Rectal smooth muscle tissue (tissue), 1 donor: ENCODE results near the gene ATXN7L1.
"Not testable (repeated sequence)": the region's sequence is repeated elsewhere in the genome, so short reads cannot be mapped to it uniquely, and the experiment has no call there.

Experiments used
- H3K27ac ChIP-seq: one replicate; pipeline ENCODE4 v1.7.0; 2013; ENCODE audit warnings: low read depth, low read length, inconsistent platforms
- H3K27me3 ChIP-seq: one replicate; pipeline ENCODE4 v1.7.0; 2013; ENCODE audit warnings: low read length; ENCODE audit not compliant: control insufficient read depth, insufficient read depth
- H3K36me3 ChIP-seq: one replicate; pipeline ENCODE4 v1.7.0; 2013; ENCODE audit warnings: low read length; ENCODE audit not compliant: control insufficient read depth, insufficient read depth
- H3K4me1 ChIP-seq: one replicate; pipeline ENCODE4 v1.7.0; 2013; ENCODE audit warnings: low read length; ENCODE audit not compliant: control insufficient read depth, insufficient read depth
- H3K4me3 ChIP-seq: one replicate; pipeline ENCODE4 v1.7.0; 2013; ENCODE audit warnings: low read length
- H3K9ac ChIP-seq: one replicate; pipeline ENCODE4 v1.7.0; 2013; ENCODE audit warnings: low read length

The ATXN7L1 gene

DNA sequence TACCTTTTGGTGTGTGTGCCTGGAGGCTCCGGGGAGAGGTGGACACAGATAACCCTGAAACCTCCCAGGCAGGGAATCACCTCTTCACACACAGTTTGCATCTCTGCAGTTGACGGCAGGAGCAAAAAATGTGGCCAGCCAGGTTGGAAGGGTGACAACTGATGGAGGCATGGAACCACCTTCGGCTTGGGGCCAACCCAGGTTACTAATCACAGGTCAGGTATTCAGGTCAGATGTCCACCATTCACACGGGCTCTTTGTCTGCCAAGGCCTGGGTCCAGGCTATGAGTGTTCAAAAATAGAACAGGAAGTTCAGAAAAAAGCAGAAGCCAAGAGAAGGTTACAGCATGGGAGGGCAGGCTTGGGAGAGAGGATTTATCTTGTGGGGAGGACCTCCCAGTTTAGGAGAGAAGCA, 157.9 kb downstream of the ATXN7L1 start:
- Histone ChIP-seq H3K4me3 (no peak overlapping the region), H3K27ac (no peak overlapping the region), H3K4me1 (no peaks in the 10 kb centered on the region), H3K36me3 (no peaks in the 10 kb centered on the region), H3K27me3 (no peaks in the 10 kb centered on the region), H3K9ac (no peak overlapping the region)

- H3K27me3 ChIP-seq, result no peaks in the 10 kb centered on the region
- H3K27ac ChIP-seq, result no peak overlapping the region
- no peak overlapping the region for H3K9ac ChIP-seq
- H3K36me3 ChIP-seq, result no peaks in the 10 kb centered on the region
- no peaks in the 10 kb centered on the region for H3K4me1 ChIP-seq
- H3K4me3 ChIP-seq, result no peak overlapping the region
Measured at GRCh38 chr7:105715528-105715927, 160.9 kb downstream of the ATXN7L1 start.

DNA sequence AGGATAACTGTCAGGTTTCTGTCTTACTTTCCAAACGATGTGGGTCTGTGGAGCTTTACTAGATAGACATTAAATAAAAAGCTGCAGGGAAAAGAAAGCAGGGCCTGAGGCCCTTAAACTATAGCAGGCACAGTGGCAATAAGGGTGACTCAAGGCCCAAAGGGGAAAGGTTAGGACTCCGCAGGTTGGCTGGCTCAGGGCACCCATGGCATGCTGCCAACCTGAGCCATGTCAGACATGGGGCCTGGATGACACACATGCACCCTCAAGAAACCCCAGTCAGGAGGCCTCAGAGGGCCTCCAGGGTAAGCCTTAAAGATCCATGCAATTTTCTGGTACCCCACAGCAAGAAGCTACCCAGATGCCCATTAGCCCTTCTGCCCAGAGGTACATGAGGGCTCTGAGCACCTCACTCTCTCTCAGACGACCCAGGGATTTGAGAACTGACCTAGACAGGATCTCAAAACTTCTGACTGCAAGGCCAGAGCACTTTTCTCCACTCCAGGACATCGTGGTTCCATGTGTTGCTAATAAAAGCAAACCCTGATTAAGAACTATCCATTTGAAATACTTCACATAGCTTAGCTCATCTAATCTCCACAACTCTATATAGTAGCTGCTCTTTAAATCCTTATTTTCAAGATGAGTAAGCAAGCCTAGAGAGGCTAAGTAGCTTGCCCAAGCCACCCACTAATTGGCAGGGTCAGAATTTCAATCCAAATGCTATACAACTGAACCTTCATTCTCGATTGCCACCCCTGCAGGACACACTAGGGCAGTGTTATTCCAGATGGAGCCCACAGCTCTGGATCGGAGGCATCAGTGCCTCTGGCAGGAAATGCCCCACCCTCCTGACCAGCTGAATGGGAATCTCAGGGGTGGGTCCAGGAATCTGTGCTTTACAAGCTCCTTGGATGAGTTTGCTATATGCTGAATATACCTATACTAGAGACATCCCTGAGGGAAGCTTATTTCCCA, 162.6 kb downstream of the ATXN7L1 start:
- Histone ChIP-seq H3K36me3 (no peaks in the 10 kb centered on the region), H3K9ac (no peak overlapping the region), H3K4me1 (no peaks in the 10 kb centered on the region), H3K4me3 (no peak overlapping the region), H3K27ac (no peak overlapping the region), H3K27me3 (no peaks in the 10 kb centered on the region)

DNA sequence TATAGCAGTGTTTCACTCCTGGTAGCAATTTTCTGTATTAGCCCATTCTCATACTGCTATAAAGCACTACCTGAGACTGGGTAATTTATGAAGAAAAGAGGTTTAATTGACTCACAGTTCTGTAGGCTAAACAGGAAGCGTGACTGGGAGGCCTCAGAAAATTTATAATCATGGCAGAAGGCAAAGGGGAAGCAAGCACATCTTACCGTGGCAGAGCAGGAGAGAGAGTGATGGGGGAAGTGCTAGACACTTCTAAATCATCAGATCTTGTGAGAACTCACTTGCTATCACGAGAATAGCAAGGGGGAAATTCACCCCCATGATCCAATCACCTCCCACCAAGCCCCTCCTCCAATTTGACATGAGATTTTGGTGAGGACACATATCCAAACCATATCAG, 163.5 kb downstream of the ATXN7L1 start:
- Histone ChIP-seq H3K4me1 (no peaks in the 10 kb centered on the region), H3K27ac (no peak overlapping the region), H3K9ac (no peak overlapping the region), H3K27me3 (no peaks in the 10 kb centered on the region), H3K4me3 (no peak overlapping the region), H3K36me3 (no peaks in the 10 kb centered on the region)

GRCh38 chr7:105711726-105712402, 164.5 kb downstream of the ATXN7L1 start:
- H3K4me3 ChIP-seq, result no peak overlapping the region
- no peaks in the 10 kb centered on the region for H3K36me3 ChIP-seq
- no peaks in the 10 kb centered on the region for H3K27me3 ChIP-seq
- H3K9ac ChIP-seq, result no peak overlapping the region
- no peak overlapping the region for H3K27ac ChIP-seq
- H3K4me1 ChIP-seq, result no peaks in the 10 kb centered on the region

DNA sequence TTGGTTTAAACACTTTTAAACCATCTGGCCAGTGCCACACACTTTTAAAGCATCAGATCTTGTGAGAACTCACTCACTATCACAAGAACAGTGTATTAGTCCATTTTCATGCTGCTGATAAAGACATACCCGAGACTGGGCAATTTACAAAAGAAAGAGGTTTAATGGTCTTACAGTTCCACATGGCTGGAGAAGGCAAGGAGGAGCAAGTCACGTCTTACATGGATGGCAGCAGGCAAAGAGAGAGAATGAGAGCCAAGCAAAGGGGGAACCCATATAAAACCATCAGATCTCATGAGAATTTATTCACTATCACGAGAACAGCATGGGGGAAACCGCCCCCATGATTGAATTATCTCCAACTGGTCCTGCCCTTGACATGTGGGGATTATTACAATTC, 165.7 kb downstream of the ATXN7L1 start:
- H3K4me1 ChIP-seq, result not testable (repeated sequence)

GRCh38 chr7:105708763-105709080, 167.7 kb downstream of the ATXN7L1 start:
- no peaks in the 10 kb centered on the region for H3K36me3 ChIP-seq
- no peak overlapping the region for H3K4me3 ChIP-seq
- no peak overlapping the region for H3K27ac ChIP-seq

More for the DNA sequence above, 165.7 kb downstream of the ATXN7L1 start:
- not testable (repeated sequence) for H3K36me3 ChIP-seq, H3K27ac ChIP-seq, H3K9ac ChIP-seq, H3K4me3 ChIP-seq, H3K27me3 ChIP-seq

GRCh38 chr7:105707967-105708762, 168.2 kb downstream of the ATXN7L1 start:
- Histone ChIP-seq H3K27me3 (no peaks in the 10 kb centered on the region), H3K4me3 (no peak overlapping the region), H3K27ac (no peak overlapping the region), H3K4me1 (no peaks in the 10 kb centered on the region), H3K36me3 (no peaks in the 10 kb centered on the region), H3K9ac (no peak overlapping the region)

More at GRCh38 chr7:105708763-105709080, 167.7 kb downstream of the ATXN7L1 start:
- H3K27me3 ChIP-seq, result no peaks in the 10 kb centered on the region
- no peaks in the 10 kb centered on the region for H3K4me1 ChIP-seq
- no peak overlapping the region for H3K9ac ChIP-seq

DNA sequence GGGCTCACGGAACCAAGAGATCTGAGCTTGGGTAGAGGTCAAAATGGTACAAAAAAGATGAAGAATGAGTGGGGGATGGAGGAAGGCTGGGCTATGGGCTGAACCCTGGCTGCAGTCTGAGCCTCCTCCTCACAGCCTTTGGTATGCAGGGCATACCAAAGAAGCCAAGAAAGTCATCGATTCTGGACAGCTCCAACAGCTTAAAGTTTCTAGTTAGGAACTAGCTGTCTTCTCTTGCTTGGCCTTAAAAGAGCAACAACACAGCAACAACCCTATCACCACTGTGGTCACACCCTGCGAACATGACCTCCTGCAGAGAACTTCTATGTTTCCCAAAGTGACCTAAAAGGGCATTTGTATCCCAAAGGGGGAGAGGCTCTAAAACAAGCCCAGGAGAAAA, 169.0 kb downstream of the ATXN7L1 start:
- Histone ChIP-seq H3K4me3 (no peak overlapping the region), H3K27me3 (no peaks in the 10 kb centered on the region), H3K9ac (no peak overlapping the region), H3K27ac (no peak overlapping the region), H3K36me3 (no peaks in the 10 kb centered on the region), H3K4me1 (no peaks in the 10 kb centered on the region)

- no peak overlapping the region for H3K27ac ChIP-seq
- no peak overlapping the region for H3K4me3 ChIP-seq
- no peaks in the 10 kb centered on the region for H3K36me3 ChIP-seq
- H3K27me3 ChIP-seq, result no peaks in the 10 kb centered on the region
- no peaks in the 10 kb centered on the region for H3K4me1 ChIP-seq
- no peak overlapping the region for H3K9ac ChIP-seq
Measured at GRCh38 chr7:105705427-105705826, 171.0 kb downstream of the ATXN7L1 start.

DNA sequence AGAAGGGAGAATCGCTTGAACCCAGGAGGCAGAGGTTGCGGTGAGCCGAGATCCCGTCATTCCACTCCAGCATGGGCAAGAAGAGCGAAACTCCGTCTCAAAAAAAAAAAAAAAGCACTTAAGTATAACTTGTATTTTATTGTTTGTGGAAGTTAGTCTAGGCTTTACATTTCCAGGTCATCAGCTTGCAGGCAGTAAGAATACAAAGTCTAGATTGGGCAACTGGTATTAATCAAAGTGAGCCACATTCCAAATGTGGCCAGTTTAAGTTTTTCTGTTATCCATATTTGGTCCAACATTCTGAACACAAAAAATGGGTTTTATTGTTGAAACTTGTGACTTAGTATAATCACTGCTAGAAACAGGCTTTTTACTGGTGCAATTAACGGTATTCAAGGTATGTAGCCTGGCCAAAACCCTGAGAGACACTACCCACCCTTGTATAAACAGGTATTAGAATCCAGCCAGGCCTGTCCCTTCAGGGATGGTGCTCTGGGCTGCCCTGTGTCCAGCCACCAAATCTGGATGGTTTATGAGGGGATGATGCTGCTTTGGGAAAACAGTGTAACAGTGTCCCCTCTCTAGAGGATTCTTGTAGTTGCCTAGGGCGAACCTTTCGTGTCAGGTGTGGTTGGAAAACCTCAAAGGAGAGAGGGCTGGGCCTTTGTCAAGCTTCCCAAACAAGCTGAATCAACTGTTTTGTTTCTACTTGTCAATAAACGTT, 173.0 kb downstream of the ATXN7L1 start:
- H3K27ac ChIP-seq, result no peak overlapping the region
- no peaks in the 10 kb centered on the region for H3K27me3 ChIP-seq
- H3K36me3 ChIP-seq, result no peaks in the 10 kb centered on the region
- H3K4me1 ChIP-seq, result no peaks in the 10 kb centered on the region
- H3K9ac ChIP-seq, result no peak overlapping the region
- no peak overlapping the region for H3K4me3 ChIP-seq
